ENCODE results near the gene EDEM3.

The EDEM3 gene

GRCh38 chr1:184802354-184803179, 47.9 kb upstream of the EDEM3 start:
- Histone ChIP-seq H3K27ac (replicated peaks) (no peak overlapping the region), H3K27me3 (ENCODE audit: insufficient read depth, poor library complexity, severe bottlenecking) (no peaks in the 10 kb centered on the region), H3K4me3 (replicated peaks; ENCODE audit: insufficient read depth, low read length) (no peak overlapping the region)
- TF ChIP-seq SPI1 (IDR thresholded peaks at IDR 0.05; ENCODE audit: borderline replicate concordance, low read depth) (no peak), GABPA (IDR thresholded peaks at IDR 0.05; ENCODE audit: low read depth) (no peak), CTCF (IDR thresholded peaks at IDR 0.05; ENCODE audit: insufficient read depth, low read length) (no peak), REST (IDR thresholded peaks at IDR 0.05; ENCODE audit: insufficient replicate concordance, low read depth) (no peak), POLR2AphosphoS5 (IDR thresholded peaks at IDR 0.05; ENCODE audit: low read depth) (no peak)
- no peak for DNase-seq (ENCODE audit: low read depth in 1 of 2, low spot score in 1 of 2)

- H3K27me3 ChIP-seq (ENCODE audit: insufficient read depth, poor library complexity, severe bottlenecking) = no peaks in the 10 kb centered on the region
- DNase-seq (ENCODE audit: low read depth in 1 of 2, low spot score in 1 of 2) = no peak
- TF ChIP-seq GABPA (IDR thresholded peaks at IDR 0.05; ENCODE audit: low read depth) (no peak), CTCF (IDR thresholded peaks at IDR 0.05; ENCODE audit: insufficient read depth, low read length) (no peak), POLR2AphosphoS5 (IDR thresholded peaks at IDR 0.05; ENCODE audit: low read depth) (no peak)
- H3K4me3 ChIP-seq (replicated peaks; ENCODE audit: insufficient read depth, low read length) = no peak overlapping the region
- H3K27ac ChIP-seq (replicated peaks) = no peak overlapping the region
Observed at GRCh38 chr1:184801503-184801902, 46.8 kb upstream of the EDEM3 start.

- no peak overlapping the region for H3K4me3 ChIP-seq (replicated peaks; ENCODE audit: insufficient read depth, low read length)
- no peak overlapping the region for H3K27ac ChIP-seq (replicated peaks)
- TF ChIP-seq POLR2AphosphoS5 (IDR thresholded peaks at IDR 0.05; ENCODE audit: low read depth) (no peak), CTCF (IDR thresholded peaks at IDR 0.05; ENCODE audit: insufficient read depth, low read length) (no peak), REST (IDR thresholded peaks at IDR 0.05; ENCODE audit: insufficient replicate concordance, low read depth) (no peak), SPI1 (IDR thresholded peaks at IDR 0.05; ENCODE audit: borderline replicate concordance, low read depth) (no peak), GABPA (IDR thresholded peaks at IDR 0.05; ENCODE audit: low read depth) (no peak)
- no peak for DNase-seq (ENCODE audit: low read depth in 1 of 2, low spot score in 1 of 2)
- no peaks in the 10 kb centered on the region for H3K27me3 ChIP-seq (ENCODE audit: insufficient read depth, poor library complexity, severe bottlenecking)
Observed at GRCh38 chr1:184800876-184801275, 46.2 kb upstream of the EDEM3 start.
